HG03103 (cell line): ENCODE data around the gene TNFRSF13B.
"Not testable (repeated sequence)": the region's sequence is repeated elsewhere in the genome, so short reads cannot be mapped to it uniquely, and the experiment has no call there.

Source experiments
- ATAC-seq: cut with Tn5 transposase; IDR thresholded peaks from one replicate; pipeline ENCODE4 v1.9.1; 2021; ENCODE audit warnings: low read depth; ENCODE audit not compliant: unreplicated experiment

The TNFRSF13B gene

DNA sequence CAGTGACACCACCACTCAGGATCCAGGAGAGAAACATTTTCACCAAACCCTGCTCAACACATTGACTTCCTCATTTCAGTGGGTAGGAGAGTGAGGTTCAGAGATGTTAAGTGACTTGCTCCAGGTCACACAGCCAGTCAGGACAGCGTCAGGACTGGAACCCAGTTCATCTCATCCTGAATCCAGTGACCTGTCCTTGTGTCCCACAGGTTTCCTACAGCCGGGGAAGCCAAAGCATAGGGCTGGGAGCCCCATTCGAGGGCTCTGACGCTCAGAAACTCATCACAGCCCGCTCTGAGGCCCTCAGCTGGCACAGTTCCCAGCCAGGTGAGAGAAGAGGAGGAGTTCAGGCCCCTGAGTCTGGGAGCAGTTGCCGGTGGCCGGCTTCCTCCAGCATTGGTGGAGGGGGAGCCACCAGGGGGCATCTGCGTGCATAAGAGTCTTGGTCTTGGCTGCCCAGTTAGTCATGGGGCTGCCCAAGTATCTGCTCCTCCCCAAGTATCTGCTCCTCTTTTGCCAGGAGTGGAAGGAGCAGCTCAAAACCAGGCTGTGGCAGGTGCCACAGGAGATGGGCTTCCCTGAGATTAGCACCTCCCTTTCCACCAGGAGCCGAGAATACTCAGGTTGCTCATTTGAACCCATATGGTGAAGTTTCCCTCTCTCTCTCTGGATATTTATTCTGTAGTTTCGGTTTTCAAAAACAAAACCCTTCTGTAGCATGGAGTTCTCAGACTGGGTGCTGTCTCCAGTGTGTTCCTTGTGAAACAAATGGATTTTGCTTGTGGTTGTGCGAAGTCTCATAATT is 56.0 kb downstream of the TNFRSF13B start:
- ATAC-seq, result no peak

DNA sequence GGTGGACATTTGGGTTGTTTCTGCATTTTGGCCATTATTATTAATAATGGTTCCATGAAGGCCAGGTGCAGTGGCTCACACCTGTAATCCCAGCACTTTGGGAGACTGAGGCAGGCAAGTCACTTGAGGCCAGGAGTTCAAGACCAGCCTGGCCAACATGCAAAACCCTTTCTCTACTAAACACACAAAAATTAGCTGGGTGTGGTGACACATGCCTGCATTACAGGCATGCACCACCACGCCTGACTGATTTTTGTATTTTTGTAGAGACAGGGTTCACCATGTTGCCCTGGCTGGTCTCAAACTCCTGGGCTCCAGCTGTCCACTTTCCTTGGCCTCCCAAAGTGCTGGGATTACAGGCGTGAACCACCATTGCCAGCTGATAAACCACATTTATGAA is 58.5 kb downstream of the TNFRSF13B start:
- ATAC-seq, result no peak

- ATAC-seq, result no peak
These were observed 59.6 kb downstream of the TNFRSF13B start for GRCh38 chr17:16912021-16912962.

GRCh38 chr17:16911141-16911937 is 60.6 kb downstream of the TNFRSF13B start:
- no peak for ATAC-seq

DNA sequence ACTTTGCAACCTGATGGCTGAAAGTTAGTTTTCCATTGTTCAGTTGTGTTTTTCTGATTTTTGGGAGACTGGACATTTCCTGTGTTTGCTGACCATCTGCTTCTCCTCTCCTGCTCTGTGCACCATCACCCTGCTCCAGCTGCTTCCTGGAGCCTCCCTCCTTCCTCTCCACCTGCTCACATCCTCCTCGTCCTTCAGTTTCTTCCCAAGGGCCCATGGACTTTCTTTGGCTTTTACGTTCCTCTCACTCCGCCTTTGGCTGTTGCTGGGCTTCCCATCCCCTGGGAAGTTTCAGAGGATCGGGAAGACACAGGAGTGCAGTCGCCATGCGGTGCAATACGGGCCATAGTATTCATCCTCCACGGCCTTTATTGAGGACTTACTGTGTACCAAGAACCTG is 61.6 kb downstream of the TNFRSF13B start:
- ATAC-seq, result no peak

GRCh38 chr17:16909472-16910246 is 62.3 kb downstream of the TNFRSF13B start:
- no peak for ATAC-seq

DNA sequence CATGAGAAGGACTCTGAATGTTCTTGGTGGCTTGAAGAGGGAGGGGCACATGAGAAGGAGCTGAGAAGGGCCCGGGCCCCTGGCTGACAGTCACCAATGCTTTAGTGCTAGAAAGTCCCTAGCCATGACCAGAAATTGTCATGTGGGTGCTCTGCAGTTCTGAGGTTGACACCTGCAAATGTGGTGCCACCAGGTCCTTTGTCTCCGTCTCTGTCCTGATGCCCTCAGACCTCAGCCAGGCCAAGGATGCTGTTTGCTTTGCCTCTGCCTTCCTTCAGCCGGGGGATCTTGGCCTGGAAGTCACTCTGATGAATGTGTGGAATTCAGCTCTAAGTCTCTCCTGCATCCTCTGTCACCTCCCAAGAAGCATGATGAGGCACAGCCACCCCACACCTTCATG is 63.6 kb downstream of the TNFRSF13B start:
- no peak for ATAC-seq

DNA sequence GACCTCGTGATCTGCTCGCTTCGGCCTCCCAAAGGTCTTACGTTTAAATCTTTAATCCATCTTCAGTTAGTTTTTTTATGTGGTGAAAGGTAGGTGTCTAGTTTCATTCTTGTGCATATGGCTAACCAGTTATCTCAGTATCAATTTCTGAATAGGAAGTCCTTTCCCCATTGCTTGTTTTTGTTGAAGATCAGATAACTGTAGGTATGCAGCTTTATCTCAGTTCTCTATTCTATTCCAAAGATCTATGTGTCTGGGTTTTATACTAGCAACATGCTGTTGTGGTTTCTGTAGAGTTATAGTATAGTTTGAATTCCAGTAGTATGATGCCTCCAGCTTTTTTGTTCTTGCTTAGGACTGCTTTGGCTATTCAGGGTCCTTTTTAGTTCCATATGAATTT is 65.2 kb downstream of the TNFRSF13B start:
- ATAC-seq, result no peak

DNA sequence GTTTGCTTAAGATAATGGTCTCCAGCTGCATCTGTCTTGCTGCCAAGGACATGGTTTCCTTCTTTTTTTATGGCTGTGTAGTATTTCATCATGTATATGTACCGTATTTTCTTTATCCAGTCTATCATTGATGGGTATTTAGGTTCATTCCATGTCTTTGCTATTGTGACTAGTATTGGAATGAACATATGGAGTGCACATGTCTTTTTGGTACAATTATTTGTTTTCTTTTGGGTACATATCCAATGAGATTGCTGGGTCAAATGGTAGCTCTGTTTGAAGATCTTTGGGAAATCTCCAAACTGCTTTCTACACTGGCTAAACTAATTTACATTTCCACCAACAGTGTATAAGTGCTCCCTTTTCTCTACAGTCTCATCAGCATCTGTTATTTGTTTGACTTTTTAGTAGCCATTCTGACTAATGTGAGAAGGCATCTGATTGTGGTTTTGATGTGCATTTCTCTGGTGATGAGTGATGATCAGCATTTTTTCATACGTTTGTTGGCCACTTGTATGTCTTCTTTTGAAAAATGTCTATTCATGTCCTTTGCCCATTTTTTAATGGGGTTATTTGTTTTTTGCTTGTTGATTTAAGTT is 66.2 kb downstream of the TNFRSF13B start:
- ATAC-seq, result no peak

GRCh38 chr17:16903070-16903469 is 68.8 kb downstream of the TNFRSF13B start:
- not testable (repeated sequence) for ATAC-seq

GRCh38 chr17:16900288-16900882 is 71.5 kb downstream of the TNFRSF13B start:
- ATAC-seq, result no peak

- not testable (repeated sequence) for ATAC-seq
These were observed 74.6 kb downstream of the TNFRSF13B start for GRCh38 chr17:16897211-16897896.

- not testable (repeated sequence) for ATAC-seq
These were observed 75.7 kb downstream of the TNFRSF13B start for GRCh38 chr17:16896235-16896634.

DNA sequence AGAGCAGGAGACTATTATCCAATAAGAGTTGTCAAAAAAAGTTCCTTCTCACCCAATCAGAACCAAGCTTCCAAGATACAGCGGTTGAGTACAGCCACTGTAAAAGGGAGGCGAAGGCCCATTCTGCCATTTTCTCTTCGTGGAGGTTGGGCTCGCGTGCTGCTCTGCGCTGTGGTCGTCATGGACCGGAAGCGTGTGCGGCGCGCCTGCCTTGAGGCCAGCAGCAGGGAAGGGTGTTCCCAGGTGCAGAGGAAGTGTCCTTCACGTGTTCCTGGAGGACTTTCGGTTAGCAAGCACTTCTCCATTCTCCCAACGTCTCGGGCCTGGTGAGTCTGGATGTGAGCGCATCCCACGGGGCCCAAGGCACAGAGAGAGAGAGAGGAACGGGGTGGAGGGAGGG is 78.4 kb downstream of the TNFRSF13B start:
- not testable (repeated sequence) for ATAC-seq

GRCh38 chr17:16892876-16893454 is 79.0 kb downstream of the TNFRSF13B start:
- ATAC-seq, result not testable (repeated sequence)

DNA sequence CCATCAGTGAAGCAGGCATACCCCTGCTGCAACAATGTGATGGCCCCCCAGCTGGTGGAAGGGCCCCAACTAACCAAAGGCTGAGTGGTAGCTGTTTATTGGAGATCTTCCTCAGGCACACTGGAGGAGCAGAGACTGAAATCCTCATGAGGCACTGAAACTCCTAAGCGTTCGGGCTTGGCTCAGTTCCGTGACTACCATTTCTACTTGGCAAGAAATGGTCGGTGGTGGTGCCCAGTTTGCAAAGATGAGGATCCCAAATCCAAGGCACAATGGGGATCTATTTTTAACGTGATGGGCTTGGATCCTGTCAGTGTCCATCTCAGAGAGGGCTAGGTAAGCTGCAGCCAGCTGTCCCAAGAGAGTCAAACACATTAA is 82.8 kb downstream of the TNFRSF13B start:
- no peak for ATAC-seq
